Stimulated activated CD4-positive, alpha-beta T cell treated with anti-CD3 and anti-CD28 coated beads, Interleukin-12 subunit alpha, Interleukin-12 subunit beta, amount 100 ng/mL, for 48 hours (primary cell): ENCODE results near the gene SLC2A3.
"Not testable (repeated sequence)": the region's sequence is repeated elsewhere in the genome, so short reads cannot be mapped to it uniquely, and the experiment has no call there.

Experiments used
- DNase-seq, 3 donors: peaks; one replicate each; pipeline ENCODE4 v3.0.0-alpha.2; 2020; ENCODE audit warnings: low read depth in 2 of 3, low spot score in 1 of 3

SLC2A3 gene

DNA sequence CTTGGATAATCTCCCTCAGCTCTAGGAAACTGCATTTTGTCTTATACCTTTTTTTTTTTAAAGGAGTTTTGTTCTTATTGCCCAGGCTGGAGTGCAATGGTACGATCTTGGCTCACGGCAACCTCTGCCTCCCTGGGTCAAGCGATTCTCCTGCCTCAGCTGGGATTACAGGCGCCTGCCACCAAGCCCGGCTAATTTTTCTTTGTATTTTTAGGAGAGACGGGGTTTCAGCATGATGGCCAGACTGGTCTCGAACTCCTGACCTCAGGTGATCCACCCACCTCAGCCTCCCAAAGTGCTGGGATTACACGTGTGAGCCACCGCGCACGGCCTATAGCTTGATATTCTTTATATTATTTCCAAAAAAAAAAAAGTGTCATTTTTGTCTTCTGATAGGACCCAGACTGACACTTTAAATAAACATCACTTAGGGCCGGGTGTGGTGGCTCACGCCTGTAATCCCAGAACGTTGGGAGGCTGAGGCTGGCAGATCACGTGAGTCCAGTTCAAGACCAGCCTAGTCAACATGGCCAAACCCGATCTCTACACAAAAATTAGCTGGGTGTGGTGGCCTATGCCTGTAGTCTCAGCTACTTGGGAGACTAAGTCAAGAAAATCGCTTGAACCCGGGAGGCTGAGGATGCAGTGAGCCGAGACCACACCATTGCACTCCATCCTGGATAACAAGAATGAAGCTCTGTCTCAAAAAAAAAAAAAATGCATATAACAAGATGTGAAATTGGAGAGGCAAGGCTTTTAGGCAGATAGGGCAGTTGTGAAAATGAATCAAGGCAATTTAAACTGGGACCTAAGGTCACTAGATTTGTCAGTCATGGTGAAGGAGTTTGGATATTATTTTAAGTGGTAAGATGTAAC, 18.4 kb downstream of the SLC2A3 start:
- no peak for DNase-seq

DNA sequence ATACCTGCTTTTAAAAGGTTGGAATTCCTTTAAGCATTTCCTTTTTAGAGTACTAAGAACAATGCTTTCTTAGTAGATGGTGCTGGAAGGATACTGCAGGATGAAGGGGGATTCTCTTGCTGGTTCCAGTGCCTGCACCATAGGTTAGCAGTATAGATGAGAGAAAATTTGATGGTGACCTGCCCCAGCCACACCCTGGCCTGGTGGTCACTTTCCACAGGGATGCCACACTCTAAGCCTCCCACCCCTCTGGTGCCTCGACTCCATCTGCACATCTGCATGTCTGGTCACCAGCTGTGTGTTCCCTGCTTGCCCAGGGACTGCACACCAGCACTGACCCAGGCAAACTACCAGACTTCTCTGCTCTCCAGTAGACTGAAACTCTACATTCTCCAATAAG, 19.1 kb downstream of the SLC2A3 start:
- no peak for DNase-seq

GRCh38 chr12:7915661-7916403, 20.2 kb downstream of the SLC2A3 start:
- DNase-seq = no peak

DNA sequence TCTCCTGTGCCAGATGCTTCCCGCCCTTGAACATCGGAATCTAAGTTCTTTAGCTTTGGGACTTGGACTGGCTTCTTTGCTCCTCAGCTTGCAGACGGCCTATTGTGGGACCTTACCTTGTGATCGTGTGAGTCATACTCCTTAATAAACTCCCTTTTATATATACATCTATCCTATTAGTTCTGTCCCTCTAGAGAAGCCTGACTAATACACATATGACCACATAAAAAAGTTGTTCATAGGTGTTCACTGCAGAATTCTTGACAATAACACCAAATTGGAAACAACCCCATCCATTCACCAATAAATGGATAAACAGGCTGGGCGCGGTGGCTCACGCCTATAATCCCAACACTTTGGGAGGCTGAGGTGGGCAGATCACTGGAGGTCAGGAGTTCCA, 25.9 kb downstream of the SLC2A3 start:
- DNase-seq = not testable (repeated sequence)

DNA sequence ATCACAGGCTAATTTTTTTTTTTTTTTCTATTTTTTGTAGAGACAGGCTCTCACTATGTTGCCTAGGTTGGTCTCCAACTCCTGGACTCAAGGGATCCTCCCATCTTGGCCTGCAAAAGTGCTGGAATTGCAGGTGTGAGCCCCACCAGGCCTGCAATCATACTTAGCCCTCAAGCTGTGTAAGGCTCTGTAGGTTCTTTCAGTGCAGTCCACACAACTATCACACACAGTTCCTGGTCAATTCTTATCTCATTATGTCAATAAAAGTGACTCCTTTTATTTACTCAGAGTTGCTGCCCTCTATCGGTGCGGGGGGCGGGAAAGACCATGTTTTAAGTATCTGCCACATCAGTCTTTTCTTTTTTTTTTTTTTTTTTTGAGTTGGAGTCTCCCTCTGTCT, 29.0 kb downstream of the SLC2A3 start:
- DNase-seq = no peak

GRCh38 chr12:7906303-7906702, 29.7 kb downstream of the SLC2A3 start:
- DNase-seq = not testable (repeated sequence)

GRCh38 chr12:7905600-7906125, 30.3 kb downstream of the SLC2A3 start:
- DNase-seq = not testable (repeated sequence)

- DNase-seq = no peak
Measured at GRCh38 chr12:7905071-7905470, 30.9 kb downstream of the SLC2A3 start.

GRCh38 chr12:7902416-7902815, 33.6 kb downstream of the SLC2A3 start:
- DNase-seq = not testable (repeated sequence)

DNA sequence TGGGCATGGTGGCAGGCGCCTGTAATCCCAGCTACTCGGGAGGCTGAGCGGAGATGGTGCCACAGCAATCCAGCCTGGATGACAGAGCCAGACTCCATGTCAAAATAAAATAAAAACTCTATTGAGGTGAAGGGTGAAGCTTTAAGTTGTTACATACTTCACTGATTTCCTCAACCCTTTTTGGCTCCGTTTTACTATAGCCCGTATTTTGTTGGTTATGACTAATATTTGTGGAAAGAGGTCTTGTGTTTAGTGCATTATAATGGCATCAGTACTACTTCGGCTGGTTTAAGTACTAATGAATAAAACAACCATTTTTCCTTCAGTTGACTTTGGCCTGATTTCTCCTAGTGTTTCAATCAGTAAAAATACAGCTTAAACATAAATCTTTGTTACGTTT, 36.2 kb downstream of the SLC2A3 start:
- DNase-seq = no peak

DNA sequence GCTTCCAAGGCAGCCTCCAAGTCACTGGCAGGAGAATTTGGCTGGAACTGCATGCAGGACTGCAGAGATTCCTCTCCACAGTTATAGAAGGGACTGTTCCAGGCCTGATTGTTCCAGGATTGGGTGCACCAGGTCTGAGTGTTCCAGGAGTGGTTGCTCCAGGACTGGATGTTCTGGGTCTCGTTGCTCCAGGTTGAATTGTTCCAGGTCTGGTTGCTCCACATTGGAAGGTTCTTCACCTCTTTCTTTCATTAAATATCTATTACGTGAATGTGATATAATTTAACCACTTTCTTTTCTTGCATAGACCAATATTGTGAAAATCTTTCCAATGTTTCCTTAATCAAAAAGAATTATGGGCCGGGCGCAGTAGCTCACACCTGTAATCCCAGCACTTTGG, 39.3 kb downstream of the SLC2A3 start:
- not testable (repeated sequence) for DNase-seq

- DNase-seq = no peak
Measured at GRCh38 chr12:7892186-7892980, 43.6 kb downstream of the SLC2A3 start.

DNA sequence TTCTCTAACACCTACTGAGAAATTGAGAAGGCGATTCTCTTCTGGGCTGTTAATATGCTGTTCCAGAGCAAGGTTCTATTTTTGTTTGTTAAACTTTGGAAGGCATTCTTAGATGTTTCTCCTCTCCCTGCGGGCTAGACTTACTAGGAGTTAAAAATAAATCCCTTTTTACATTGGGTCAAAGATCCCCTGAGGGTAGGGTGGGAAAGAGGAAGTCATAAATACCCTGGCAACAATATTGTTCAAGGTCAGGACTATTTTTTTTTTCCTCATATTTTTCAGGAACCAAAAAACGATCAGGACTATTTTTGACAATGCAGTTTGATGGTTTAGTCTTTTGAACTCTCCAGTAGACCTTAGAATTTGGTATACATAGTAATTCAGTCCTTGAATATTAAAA, 51.3 kb downstream of the SLC2A3 start:
- no peak for DNase-seq

GRCh38 chr12:7881736-7882120, 54.3 kb downstream of the SLC2A3 start:
- DNase-seq = not testable (repeated sequence)

- not testable (repeated sequence) for DNase-seq
Measured at GRCh38 chr12:7880952-7881735, 54.8 kb downstream of the SLC2A3 start.

DNA sequence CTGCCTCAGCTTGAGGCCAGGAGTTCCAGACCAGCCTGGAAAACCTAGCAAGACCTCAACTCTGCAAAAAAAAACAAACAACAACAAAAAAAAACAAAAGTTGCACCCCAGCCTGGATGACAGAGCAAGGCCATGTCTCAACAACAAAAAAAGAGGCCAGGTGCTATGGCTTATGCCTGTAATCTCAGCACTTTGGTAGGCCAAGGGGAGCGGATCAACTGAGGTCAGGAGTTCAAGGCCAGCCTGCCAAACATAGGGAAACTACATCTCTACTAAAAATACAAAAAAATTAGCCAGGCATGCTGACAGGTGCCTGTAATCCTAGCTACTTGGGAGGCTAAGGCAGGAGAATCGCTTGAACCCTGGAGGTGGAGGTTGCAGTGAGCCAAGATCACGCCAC, 56.7 kb downstream of the SLC2A3 start:
- DNase-seq = no peak

DNA sequence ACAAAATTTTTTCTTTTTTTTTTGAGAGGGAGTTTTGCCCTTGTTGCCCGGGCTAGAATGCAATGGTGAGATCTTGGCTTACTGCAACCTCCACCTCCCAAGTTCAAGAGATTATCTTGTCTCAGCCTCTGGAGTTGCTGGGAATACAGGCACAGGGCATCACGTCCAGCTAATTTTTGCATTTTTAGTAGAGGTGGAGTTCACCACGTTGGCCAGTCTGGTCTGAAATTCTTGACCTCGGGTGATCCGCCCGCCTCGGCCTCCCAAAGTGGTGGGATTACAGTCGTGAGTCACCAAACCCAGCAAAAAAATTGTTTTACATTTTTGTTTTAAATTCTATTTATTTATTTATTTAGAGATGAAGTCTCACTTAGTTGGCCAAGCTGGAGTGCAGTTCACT, 58.6 kb downstream of the SLC2A3 start:
- DNase-seq = no peak

DNA sequence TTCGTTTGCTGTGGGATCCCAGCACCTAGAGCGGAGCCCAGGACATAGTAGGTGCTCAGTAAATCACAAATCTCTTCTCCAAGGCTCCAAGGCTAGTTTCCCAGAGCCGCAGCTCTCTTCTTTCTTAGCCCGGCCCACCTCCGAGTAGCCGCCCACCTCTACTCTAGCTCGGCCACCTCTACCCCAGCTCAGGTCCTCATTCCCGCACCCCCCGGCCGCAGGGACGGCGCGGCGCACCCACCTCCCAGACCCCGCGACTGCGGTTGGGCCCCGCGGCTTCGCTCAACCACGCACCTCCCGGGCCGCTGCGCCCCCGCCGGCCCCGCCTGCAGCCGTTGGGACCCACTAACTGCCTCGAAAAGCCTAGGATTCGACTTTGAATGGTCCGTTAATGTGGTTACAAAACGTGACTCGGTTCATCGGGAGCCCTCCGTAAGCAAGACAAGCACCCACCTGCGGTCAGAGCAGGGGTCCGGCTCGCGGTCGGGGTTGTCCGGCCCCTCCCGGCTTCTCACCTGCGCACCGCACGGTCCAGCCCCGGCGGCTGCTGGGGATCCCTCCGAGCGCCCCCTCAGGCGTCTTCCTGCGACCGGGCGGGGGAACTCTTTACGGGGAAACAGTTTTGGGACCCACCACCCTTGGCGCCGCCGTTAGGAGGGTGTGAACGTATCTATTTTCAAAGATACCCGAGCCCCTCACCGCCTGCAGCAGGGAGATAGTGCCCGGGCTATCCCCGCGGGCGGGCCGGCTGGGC, 63.2 kb downstream of the SLC2A3 start, which contains the start of gene SLC2A14:
SLC2A14 (minus strand) TSS at position 350 of the 754 bp plus-strand sequence. CDS start 3,035 bp downstream, outside the sequence.
- DNase-seq = no peak

DNA sequence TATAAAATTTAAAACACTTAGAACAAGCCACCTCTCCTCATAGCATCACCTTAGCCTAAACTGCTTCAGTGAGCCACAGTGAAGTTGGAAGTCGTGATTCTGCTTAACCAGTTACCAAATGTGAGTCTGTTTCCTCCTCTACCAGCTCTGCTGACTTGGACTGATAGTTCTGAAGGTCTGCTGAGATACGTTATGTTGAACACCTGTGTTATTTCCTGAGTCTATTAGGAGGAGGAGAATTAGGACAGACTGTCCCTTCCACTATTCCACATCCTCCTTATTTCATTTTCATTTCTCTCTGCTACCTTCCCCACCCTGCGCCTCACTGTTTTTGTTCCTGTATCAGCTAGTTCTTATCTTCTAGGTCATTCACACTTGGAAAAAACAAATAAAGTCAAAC, 65.7 kb downstream of the SLC2A3 start:
- no peak for DNase-seq
